Measurements from ENCODE around the gene MAD2L1. TPM values are rescaled to one million over a fixed set of nuclear protein-coding genes. Genes with fewer than 3 reads are reported as not detected.

MAD2L1 gene
- total RNA-seq, 3 donors from 2014 or later (not counting 1 experiment from before 2014, with no cell fraction given): 1.5 to 4.1 (median 2.6) TPM

DNA sequence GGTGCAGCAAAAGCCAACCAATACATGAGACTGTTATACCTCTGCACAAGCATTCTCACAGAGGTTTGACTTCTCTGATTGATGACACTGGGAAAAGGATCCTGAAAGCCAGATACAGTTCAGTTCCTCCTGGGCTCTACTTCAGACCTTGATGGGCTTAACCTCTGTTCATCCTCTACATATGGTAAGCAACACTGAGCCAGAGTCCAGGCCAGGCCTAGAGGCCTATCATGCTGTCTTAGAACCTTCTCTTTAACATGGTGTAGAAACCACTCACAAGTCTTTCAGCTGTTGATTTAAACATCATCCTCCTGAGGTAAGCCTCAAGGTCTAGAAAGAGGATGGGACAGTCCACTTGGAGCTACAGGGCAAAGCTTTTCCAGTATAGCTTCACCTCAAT, 9.2 kb downstream of the MAD2L1 start:
- no peak overlapping the region for H3K27ac ChIP-seq (ENCODE audit: low read length)
- H3K36me3 Mint-ChIP-seq: no peaks in the 10 kb centered on the region

DNA sequence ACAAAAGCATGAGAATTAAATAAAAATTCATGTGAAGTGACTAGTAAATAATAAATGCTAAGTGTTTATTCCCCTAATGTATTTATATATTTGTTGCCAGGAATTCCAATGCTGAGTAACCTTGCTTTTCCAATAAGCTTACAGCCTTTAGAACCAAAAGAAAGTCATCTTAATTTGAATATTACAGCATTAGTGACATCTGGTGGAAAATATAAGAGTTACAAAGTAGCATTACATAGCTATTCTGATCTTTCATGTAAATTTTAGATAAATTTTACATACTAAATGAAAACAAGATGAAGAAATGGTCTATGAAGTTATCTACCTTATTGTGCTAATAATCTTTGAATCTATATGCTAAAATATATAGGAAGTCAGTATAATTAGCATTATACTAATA, 10.4 kb downstream of the MAD2L1 start:
- intact Hi-C loops (cut with micrococcal nuclease): loop anchor here (10.0 kb wide), 1 partner anchor 1011 kb away; no protein-coding TSS in a partner anchor
- TF ChIP-seq, protein P1, sequence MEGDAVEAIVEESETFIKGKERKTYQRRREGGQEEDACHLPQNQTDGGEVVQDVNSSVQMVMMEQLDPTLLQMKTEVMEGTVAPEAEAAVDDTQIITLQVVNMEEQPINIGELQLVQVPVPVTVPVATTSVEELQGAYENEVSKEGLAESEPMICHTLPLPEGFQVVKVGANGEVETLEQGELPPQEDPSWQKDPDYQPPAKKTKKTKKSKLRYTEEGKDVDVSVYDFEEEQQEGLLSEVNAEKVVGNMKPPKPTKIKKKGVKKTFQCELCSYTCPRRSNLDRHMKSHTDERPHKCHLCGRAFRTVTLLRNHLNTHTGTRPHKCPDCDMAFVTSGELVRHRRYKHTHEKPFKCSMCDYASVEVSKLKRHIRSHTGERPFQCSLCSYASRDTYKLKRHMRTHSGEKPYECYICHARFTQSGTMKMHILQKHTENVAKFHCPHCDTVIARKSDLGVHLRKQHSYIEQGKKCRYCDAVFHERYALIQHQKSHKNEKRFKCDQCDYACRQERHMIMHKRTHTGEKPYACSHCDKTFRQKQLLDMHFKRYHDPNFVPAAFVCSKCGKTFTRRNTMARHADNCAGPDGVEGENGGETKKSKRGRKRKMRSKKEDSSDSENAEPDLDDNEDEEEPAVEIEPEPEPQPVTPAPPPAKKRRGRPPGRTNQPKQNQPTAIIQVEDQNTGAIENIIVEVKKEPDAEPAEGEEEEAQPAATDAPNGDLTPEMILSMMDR (IDR thresholded peaks at IDR 0.05): no peak
- no peaks in the 10 kb centered on the region for H3K27me3 ChIP-seq (ENCODE audit: control insufficient read depth, insufficient read depth, low read length)
- H3K36me3 ChIP-seq (ENCODE audit: control insufficient read depth, insufficient read depth, low read length): peaks cover 4% of the 10 kb centered on the region
- no peaks in the 10 kb centered on the region for H3K9me3 ChIP-seq (ENCODE audit: control insufficient read depth, insufficient read depth, low read length)
- no peak for ATAC-seq
- no peaks in the 10 kb centered on the region for H3K9me3 Mint-ChIP-seq
- H3K4me3 ChIP-seq (ENCODE audit: low read length): no peak overlapping the region
- H3K4me1 ChIP-seq (ENCODE audit: control insufficient read depth, insufficient read depth, low read length): no peaks in the 10 kb centered on the region
- H3K27me3 Mint-ChIP-seq (ENCODE audit: low read depth in 2 of 2): no peaks in the 10 kb centered on the region
- no peak overlapping the region for H3K27ac Mint-ChIP-seq
- DNase-seq: no peak
- no peak overlapping the region for H3K4me3 Mint-ChIP-seq
- no peak overlapping the region for H3K27ac ChIP-seq (ENCODE audit: low read length)
- H3K4me1 Mint-ChIP-seq: no peaks in the 10 kb centered on the region
- H3K36me3 Mint-ChIP-seq: no peaks in the 10 kb centered on the region

More for the DNA sequence above, 9.2 kb downstream of the MAD2L1 start:
- H3K27me3 Mint-ChIP-seq (ENCODE audit: low read depth in 2 of 2): no peaks in the 10 kb centered on the region
- H3K9me3 ChIP-seq (ENCODE audit: control insufficient read depth, insufficient read depth, low read length): no peaks in the 10 kb centered on the region
- ATAC-seq: no peak
- DNase-seq: no peak
- TF ChIP-seq, protein P1 (IDR thresholded peaks at IDR 0.05): no peak
- H3K27ac Mint-ChIP-seq: no peak overlapping the region
- H3K4me1 Mint-ChIP-seq: no peaks in the 10 kb centered on the region
- no peaks in the 10 kb centered on the region for H3K4me1 ChIP-seq (ENCODE audit: control insufficient read depth, insufficient read depth, low read length)
- peaks cover 4% of the 10 kb centered on the region for H3K36me3 ChIP-seq (ENCODE audit: control insufficient read depth, insufficient read depth, low read length)
- no peak overlapping the region for H3K4me3 ChIP-seq (ENCODE audit: low read length)
- intact Hi-C loops (cut with micrococcal nuclease): loop anchor here (10.0 kb wide), 1 partner anchor 1013 kb away; no protein-coding TSS in a partner anchor
- no peaks in the 10 kb centered on the region for H3K27me3 ChIP-seq (ENCODE audit: control insufficient read depth, insufficient read depth, low read length)
- H3K9me3 Mint-ChIP-seq: no peaks in the 10 kb centered on the region
- no peak overlapping the region for H3K4me3 Mint-ChIP-seq

DNA sequence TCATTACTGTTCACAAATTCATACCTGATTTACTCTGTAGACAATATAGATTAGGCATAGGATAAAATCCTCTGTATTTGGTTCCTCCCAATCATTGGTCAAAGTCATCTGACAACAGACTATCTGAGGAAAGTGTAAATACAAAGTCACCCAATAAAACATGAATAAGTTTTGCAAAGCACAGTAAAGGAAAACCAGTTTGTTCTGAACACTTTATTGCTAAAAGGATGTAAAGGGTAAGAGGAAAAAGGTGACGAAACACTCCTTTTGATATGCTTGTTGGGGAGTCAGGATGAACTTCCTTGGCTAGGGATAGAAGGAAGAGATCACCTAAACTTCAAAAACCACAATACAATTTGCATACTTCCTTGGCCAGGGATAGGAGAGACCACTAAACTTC, 10.9 kb downstream of the MAD2L1 start:
- intact Hi-C loops (cut with micrococcal nuclease): loop anchor here (10.0 kb wide), 1 partner anchor 1011 kb away; no protein-coding TSS in a partner anchor
- H3K4me3 Mint-ChIP-seq: no peak overlapping the region
- no peaks in the 10 kb centered on the region for H3K4me1 Mint-ChIP-seq

More for the DNA sequence above, 10.9 kb downstream of the MAD2L1 start:
- H3K27me3 ChIP-seq (ENCODE audit: control insufficient read depth, insufficient read depth, low read length): no peaks in the 10 kb centered on the region
- H3K9me3 ChIP-seq (ENCODE audit: control insufficient read depth, insufficient read depth, low read length): no peaks in the 10 kb centered on the region
- WGBS (ENCODE audit: insufficient coverage): no CpG with 5 or more reads among the region's 1 CpG
- H3K36me3 Mint-ChIP-seq: no peaks in the 10 kb centered on the region
- ATAC-seq: no peak
- H3K4me1 ChIP-seq (ENCODE audit: control insufficient read depth, insufficient read depth, low read length): no peaks in the 10 kb centered on the region
- no peak overlapping the region for H3K4me3 ChIP-seq (ENCODE audit: low read length)
- no peak for DNase-seq
- TF ChIP-seq, protein P1 (IDR thresholded peaks at IDR 0.05): no peak
- no peak overlapping the region for H3K27ac ChIP-seq (ENCODE audit: low read length)
- H3K27ac Mint-ChIP-seq: no peak overlapping the region
- no peaks in the 10 kb centered on the region for H3K9me3 Mint-ChIP-seq
- peaks cover 4% of the 10 kb centered on the region for H3K36me3 ChIP-seq (ENCODE audit: control insufficient read depth, insufficient read depth, low read length)
- no peaks in the 10 kb centered on the region for H3K27me3 Mint-ChIP-seq (ENCODE audit: low read depth in 2 of 2)
